HG02610 (cell line): Measurements from ENCODE around the gene AP3B2.
"Not testable (repeated sequence)": the region's sequence is repeated elsewhere in the genome, so short reads cannot be mapped to it uniquely, and the experiment has no call there.

Experiments used
- ATAC-seq: cut with Tn5 transposase; IDR thresholded peaks from one replicate; pipeline ENCODE4 v1.9.1; 2021; ENCODE audit warnings: mild to moderate bottlenecking, moderate library complexity; ENCODE audit not compliant: unreplicated experiment

The AP3B2 gene, protein sequence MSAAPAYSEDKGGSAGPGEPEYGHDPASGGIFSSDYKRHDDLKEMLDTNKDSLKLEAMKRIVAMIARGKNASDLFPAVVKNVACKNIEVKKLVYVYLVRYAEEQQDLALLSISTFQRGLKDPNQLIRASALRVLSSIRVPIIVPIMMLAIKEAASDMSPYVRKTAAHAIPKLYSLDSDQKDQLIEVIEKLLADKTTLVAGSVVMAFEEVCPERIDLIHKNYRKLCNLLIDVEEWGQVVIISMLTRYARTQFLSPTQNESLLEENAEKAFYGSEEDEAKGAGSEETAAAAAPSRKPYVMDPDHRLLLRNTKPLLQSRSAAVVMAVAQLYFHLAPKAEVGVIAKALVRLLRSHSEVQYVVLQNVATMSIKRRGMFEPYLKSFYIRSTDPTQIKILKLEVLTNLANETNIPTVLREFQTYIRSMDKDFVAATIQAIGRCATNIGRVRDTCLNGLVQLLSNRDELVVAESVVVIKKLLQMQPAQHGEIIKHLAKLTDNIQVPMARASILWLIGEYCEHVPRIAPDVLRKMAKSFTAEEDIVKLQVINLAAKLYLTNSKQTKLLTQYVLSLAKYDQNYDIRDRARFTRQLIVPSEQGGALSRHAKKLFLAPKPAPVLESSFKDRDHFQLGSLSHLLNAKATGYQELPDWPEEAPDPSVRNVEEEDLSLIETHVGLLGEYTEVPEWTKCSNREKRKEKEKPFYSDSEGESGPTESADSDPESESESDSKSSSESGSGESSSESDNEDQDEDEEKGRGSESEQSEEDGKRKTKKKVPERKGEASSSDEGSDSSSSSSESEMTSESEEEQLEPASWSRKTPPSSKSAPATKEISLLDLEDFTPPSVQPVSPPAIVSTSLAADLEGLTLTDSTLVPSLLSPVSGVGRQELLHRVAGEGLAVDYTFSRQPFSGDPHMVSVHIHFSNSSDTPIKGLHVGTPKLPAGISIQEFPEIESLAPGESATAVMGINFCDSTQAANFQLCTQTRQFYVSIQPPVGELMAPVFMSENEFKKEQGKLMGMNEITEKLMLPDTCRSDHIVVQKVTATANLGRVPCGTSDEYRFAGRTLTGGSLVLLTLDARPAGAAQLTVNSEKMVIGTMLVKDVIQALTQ

DNA sequence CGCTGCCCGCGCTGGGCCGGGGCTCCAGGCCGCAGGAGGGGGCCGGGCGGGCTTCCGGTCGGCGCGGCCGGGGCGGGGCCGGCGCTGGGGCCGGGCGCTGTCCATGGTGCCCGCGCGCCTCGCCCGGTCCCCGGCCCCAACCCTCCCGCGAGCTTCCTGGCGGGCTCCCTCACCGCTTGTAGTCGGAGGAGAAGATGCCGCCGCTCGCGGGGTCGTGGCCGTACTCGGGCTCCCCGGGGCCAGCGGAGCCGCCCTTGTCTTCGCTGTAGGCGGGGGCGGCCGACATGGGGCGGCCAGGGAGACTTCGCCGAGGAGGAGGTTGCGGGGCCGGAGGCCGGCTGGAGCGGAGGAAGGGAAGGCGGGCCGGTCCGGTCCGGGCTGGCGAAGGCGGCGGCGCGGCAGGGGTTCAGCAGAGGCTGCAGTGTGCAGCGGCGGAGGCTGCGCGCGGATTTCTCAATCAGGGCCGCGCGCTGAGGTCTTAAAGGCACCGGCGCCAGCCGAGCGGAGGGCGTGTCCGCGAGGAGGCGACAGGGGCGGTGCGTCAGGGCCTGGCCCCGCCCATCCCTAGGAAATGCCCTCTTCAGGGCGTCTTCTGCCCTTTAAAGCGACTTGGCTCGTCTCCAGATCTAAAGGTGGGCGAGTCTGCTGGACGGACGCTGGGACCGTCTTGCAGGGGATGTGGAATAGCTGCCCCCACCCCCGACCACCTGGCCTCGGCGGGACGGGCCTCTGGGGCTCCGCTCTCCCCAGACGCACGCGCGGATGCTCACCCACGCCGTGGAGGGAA lies at the start of gene AP3B2:
Gene AP3B2 (minus strand): TSS at position 455 of the 787 bp plus-strand sequence. CDS start 169 bp downstream, at position 286.
- ATAC-seq, result peak; percentile 93

DNA sequence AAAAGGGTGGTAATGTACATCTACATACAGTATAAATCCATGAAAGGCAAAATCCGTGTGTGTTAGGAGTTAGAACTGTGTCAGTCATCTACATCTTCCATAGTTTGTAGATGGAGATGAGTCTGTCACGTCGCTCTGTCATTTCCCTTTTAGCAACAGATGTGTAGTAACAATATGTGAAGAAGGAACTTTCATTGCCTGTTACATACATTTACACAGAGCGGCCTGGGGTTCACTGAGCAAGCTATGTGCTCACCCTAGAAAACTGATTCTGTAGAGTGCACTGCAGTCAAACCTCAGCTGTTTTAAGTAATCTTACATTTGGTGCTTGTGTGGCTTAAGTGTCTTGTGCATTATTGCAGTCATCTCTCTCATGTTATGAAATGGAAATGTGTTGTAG lies 41.6 kb upstream of the AP3B2 start:
- ATAC-seq, result no peak

DNA sequence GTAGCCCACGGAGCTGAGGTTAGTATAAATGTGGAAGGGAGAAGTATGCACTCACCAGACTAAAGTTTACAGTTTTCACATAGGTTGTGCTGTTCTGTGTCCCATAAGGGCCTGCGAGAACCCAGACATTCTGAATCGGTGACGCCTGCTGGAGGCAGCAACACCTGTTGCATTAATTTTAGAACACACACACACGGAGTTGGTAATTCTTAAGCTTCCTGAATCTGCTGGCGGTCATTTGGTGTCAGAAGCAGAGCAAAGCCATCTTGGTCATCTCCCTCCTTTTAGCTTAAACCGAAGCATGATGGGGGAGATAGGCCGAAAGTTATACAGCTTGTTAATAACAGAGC lies 41.1 kb upstream of the AP3B2 start:
- ATAC-seq, result peak; percentile 17

DNA sequence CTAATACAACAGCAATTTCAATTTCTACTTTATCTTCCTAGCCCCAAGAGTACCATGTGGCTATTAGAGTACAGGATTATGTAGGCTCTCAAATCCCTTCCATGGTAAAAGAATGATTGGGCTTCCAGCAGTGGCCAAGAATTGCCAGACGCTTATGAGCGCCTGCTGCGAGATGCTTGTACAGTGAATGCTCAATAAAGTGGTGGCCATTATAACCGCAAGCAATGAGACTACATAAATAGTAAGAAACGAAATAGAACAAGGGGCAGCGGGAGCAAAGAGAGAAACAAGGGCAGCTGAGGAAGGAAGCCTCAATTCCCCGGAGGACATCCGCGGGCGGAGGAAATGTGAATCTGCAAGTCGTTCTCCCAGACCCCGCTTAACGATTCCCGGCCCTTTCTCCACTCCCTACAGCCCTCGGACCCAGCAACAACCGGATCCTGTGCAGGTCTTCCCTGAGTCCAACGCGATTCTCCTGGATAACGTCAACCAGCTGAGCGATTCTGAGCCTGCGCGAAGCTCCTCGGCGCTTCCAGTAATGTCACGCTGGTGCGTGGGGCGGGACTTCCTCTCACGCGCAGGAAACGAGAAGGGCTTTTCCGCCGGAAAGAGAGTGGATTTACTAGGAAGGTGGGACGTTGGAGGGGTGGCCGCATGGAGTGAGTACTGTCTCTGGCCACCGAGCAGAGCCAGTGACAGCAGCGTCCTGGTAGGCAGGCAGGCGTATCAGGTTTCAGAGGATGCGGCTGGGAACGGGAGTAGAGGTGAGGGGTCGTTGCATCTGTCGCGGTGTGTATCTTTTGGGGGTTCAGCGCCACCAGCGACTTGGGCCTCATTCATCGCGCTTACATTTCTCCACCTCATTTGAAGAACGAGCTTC lies 40.5 kb upstream of the AP3B2 start:
- peak; percentile 93 for ATAC-seq

DNA sequence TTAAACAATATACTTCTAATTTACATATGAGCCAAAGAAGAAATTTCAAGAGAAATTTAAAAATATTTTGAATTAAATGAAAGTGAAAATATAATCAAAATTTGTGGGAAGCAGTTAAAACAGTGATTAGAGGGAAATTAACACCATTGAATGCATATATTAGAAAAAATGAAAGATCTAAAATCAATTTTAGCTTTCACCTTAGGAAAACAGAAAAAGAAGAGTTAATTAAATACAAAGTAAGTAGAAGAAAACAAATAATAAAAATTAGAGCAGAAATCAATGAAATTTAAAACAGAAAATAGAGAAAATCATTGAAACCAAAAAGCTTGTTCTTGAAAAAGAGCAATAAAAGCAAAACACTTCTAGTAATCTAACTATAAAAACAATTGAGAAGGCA lies 38.6 kb upstream of the AP3B2 start:
- ATAC-seq, result no peak

DNA sequence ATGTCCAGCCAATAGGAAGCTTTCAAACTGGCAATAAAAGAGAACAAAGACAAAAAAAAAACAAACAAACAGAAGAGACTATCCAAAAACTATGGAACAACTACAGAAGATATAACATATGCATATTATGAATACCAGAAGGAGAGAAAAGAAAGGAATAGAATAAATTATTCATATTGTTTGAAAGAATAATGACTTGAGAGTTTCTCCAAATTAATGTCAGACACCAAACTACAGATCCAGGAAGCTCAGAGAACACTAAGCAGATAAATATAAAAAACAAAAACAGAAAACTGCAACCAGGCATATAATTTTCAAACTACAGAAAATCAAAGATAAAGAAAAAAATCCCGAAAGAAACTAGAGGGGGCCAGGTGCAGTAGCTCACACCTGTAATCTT lies 34.1 kb upstream of the AP3B2 start:
- ATAC-seq, result no peak

DNA sequence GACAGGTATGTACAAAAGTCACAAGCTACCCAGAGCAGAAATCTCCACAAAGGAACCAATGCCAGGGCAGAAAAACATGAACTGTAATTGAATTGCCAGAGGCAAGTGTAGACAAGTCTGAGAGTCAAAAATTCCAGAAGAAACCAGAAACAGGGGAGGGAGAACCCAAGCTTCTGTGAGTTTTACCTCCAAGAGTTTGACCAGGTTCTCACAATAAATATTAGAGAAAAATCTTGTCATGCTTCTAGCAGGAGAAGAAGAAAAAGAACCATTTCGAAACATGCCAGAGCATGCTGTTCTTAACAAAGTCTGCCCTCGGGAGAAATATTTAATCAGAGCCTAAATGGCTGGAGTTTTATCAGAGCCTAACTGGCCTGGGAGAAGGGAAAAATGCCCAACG lies 32.5 kb upstream of the AP3B2 start:
- ATAC-seq, result no peak

DNA sequence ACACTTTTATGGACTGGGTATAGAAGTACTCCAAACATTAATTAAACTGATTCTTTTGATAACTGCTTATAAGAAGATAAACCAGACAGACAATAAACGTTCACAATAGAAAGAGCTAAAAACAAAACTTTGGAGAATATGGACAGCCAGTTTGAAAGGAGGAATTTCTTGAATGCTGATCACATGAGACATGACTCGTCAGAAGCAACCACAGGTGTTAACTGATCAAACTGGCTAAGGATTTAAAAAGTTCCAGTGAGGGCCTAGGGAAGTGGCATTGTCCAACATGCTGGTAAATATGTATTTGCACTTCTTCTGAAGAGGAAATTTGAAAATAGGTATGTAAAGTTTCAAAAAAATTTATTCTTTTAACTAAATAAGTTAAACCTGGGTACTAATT lies 29.4 kb upstream of the AP3B2 start:
- no peak for ATAC-seq

DNA sequence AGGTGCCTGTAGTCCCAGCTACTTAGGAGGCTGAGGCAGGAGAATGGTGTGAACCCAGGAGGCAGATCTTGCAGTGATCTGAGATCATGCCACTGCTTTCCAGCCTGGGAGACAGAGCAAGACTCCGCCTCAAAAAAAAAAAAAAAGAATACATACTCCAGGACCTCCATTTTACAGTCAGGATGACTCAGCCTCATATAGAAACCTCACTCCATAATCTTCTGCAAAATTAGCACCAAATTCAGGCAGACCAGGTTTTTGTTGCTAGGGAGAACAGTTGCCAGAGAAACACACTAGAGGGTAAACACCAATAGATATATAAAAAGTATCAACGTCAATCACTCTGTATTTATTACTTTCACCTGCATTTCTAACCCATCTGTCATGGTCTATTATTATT lies 28.3 kb upstream of the AP3B2 start:
- no peak for ATAC-seq

DNA sequence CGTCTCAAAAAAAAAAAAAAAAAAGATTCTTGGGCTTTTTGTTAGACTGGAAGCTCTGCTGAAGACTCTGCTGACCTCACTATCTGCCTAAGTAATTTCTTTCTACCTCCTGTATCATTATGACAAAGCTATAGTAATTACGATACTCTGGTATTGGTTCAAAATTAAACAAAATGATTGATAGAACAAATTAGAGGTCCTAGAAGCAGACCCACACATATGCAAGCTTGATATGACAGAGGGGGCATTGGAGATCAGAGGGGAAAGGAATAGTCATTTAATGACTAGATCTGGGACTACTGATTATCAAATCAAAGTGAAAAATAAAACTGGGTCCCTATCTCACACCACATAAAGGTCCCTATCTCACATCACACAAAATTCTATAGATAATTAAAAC lies 21.9 kb upstream of the AP3B2 start:
- no peak for ATAC-seq

DNA sequence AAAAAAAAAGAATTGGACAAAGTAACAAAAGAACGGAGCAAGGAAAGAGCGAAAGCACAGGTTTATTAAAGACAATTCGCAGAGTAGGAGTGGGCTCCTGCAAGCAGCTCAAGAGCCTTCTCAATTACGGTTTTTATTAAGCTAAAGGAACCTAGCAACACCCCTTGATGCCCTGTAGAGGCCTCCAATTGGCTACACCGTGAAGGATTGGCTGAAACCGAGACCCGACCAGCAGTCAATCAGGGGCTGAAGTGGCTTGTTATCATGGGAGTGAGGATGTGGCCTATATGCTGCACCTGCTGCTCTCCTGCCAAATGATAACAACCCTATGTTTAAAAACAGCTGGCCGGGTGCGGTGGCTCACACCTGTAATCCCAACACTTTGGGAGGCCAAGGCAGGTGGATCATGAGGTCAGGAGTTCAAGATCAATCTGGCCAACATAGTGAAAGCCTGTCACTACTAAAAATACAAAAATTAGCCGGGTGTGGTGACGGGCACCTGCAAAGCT lies 20.4 kb upstream of the AP3B2 start:
- no peak for ATAC-seq

DNA sequence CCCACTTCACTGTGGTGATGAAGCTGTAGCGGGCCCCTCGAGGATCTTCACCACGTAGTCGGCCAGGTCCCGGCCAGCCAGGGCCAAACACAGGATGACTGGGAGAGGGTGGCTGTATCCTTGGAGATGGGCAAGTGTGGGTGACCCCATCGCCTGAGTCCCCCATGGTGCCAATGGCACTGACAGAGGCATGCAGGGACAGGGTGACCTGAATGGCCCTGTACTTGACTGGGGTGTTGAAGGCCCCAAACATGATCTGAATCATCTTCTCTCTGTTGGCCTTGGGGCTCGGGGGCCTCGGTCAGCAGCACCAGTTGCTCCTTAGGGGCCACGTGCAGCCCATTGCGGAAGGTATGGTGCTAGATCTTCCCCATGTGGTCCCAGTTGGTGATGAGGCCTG lies 17.1 kb upstream of the AP3B2 start:
- ATAC-seq, result no peak

DNA sequence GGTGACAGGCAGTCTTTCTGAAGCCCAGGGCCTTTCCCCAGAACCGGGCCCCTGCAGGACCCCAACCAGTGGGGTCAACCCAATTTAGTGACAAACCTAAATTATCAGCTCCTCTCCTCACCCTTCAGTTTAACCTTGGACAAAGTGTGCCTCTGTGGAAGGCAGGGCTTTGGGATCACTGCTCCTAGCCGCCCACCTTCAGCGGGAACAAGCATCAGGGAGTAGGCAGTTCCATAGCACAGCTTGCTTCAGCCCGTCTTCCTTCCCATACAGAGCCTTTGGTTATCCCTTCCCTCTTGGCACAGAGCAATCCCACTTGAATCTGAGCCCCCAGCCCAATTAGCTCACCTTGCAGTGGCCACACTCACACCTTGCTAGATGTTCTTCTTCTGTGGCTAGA lies 5.3 kb upstream of the AP3B2 start:
- ATAC-seq, result no peak

DNA sequence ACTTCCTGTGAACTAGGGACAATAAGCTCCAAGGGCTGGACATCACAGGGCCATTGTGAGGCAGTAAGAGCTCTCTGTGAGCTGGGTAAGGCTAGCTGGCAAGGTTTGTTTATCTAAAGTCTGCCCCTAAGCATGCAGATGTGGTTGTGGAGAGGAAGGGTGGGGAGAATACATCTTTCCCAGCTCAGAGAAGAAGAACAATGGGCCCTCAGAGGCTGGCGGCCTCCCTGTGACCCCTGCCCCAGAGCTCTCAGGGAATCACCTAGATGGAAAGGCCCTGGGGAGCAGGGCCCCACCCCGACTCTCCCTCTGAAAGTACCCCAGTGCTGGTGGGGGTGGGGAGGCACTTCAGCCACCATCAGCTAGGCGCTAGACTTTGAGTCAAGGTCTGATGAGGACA lies 4.3 kb upstream of the AP3B2 start:
- no peak for ATAC-seq

DNA sequence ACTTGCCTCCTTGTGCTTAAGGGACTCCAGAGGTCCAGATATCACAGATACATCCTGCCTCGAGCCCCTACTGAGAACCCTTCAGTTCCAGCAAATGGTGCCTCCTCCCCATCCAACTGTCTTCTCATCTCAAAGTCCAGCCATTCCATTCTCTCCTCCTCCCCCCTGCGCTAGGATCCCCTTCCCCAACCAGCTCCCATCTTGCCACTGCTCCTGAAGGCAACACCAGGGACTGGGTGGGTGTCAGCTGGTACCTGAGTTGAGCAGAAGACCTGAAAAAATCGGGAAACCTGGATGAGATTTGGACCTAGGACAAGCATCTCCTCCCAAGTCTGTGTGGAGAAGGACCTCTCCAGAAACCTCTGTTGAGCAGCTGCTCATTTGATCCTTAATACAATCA lies 2.4 kb upstream of the AP3B2 start:
- ATAC-seq, result no peak

DNA sequence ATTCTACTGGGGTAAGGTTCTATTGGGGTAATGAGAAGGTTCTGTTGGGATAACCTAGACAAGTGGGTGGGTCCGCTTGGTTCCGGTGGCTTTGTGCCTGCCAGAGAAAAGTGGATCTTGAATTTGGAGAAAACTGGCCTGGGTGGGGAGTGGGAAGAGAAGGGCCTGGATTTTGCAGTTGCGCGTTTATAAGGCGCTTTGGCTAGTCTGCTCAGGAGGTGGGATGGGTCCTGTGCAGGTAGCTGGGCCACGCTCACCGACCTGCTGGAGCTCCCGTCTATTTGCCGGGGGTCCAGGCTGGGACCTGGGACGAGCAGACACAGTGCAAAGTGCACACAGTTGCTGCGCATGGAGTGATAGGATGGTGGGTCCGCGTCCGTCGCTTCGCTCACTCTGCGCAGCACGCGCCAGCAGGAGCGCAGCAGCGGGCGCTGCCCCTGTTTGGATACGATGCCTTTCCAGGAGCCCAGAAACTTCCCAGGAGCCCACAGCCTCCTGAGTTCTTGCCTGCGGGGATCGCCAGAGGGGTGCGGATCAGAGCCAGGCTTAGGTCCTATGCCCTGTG lies 1.3 kb upstream of the AP3B2 start:
- ATAC-seq, result no peak

DNA sequence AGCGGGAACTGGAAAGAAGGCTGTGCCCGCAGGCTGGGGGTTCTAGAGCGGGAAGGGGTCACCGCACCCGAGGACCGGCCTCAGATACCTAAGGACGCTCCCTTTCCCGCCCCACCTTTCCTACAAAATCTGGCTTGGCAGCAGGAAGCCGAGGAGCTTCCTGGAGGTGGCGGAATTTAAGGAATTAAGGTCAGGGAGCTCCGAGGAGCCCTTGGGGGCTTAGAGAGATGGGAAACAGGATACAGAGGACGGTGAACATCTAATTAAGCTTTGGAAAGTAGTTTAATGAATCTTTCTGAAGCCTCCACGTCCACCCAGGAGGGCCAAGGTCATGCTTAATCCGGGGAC lies 507 bp upstream of the AP3B2 start:
- no peak for ATAC-seq

DNA sequence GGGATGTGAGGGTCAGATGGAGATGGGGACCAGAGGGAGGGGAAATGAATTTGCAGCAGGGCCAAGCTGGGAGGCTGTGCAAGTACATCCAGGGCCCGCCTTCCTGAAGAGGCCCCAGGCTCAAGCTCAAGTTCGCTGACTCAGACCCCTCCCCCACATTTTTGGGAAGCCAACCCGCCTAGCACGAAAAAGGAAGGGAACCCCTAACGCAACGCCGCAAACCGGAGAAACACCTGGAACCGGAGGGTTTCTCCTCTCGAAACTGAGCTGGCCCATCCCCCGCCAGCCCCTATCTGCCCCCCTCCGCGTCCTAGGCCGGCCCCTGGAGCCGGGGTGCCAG lies 624 bp downstream of the AP3B2 start:
- ATAC-seq, result no peak

DNA sequence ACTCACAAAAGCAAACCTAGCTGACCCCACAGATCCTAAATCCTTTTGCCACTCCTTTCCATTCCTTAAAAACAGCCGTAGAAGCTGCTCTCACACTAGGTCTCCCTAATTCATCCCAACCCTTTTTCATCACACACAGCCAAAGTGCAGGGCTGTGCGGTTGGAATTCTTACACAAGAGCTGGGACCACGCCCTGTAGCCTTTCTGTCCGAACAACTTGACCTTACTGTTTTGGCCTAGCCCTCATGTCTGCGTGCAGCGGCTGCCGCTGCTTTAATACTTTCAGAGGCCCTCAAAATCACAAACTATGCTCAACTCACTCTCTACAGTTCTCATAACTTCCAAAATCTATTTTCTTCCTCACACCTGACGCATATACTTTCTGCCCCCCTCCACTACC lies 3.8 kb downstream of the AP3B2 start:
- not testable (repeated sequence) for ATAC-seq

DNA sequence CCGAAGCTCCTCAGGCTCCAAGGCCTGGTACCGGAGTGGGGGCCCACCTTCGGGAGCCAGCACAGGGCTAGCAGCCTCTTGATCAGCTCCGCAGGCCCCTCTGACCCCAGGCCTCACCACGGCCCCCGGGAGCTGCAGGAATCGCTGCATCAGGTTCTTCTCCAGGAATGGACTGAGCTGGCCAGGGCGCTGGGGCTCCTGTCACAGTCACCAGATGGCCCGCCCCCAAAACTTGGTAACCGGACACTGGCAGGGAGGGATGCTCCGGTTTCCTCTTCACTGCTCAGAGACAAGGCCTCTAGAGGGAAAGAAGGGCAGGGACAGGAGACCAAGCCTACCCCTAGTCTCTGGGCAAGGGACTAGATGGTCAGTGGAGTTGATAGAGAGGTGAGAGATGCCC lies 9.9 kb downstream of the AP3B2 start:
- ATAC-seq, result no peak
